HCT116 (cell line): Measurements from ENCODE around the gene RASAL2. TPM values are rescaled to one million over a fixed set of nuclear protein-coding genes. Genes with fewer than 3 reads are reported as not detected.

ENCODE experiments used
- ATAC-seq: fragments of 200-7000 bp; cut with Tn5 transposase; 2 replicates; pipeline ENCODE4 v1.9.1; 2020; ENCODE audit warnings: mild to moderate bottlenecking, moderate library complexity
- BruUV-seq: library from RNA; stranded (reverse); fragments of 400-500 nt; replicated peaks from 2 replicates; lab custom pipeline; 2021; lab: Mats Ljungman, UMichigan
- CTCF ChIA-PET: fragments of 300-600 bp; sonication (Branson Sonifier 250); formaldehyde crosslinking; loops from one replicate; lab custom pipeline; 2021; ENCODE audit warnings: antibody characterized with exemption; lab: Charles Lee
- POLR2A ChIA-PET: fragments of 300-600, 350-600 bp; sonication (Branson Sonifier 250); formaldehyde crosslinking; loops from one replicate; lab custom pipeline; 2021; ENCODE audit warnings: antibody characterized with exemption; lab: Charles Lee
- RAD21 ChIA-PET, 2 experiments: fragments of 300-600 bp; sonication (Branson Sonifier 250); formaldehyde crosslinking; loops; one replicate each; lab custom pipeline; 2023; ENCODE audit warnings: low total read pairs in 2 of 2; ENCODE audit not compliant: uncharacterized antibody in 2 of 2, unreplicated experiment in 2 of 2, low non-redundant PET in 1 of 2; lab: Charles Lee
- DNase-seq: peaks from one replicate; pipeline ENCODE4 v3.0.0-alpha.2; 2010; ENCODE audit warnings: low read depth, low spot score
- H2AFZ ChIP-seq: fragments of 200-600 bp; shearing (Covaris generic), sonication (generic); 2 replicates; pipeline ENCODE4 v1.6.1; 2017; ENCODE audit warnings: low read depth, mixed run types, mixed read lengths, antibody characterized with exemption, low read length; ENCODE audit not compliant: poor library complexity, severe bottlenecking
- H3K27ac ChIP-seq: 2 replicates; pipeline ENCODE4 v1.5.1; 2012; ENCODE audit warnings: low read depth, low read length
- H3K27me3 ChIP-seq: fragments of 200-600 bp; sonication (generic); 2 replicates; pipeline ENCODE4 v1.6.1; 2016; ENCODE audit warnings: mixed run types, low read length, mixed read lengths; ENCODE audit not compliant: insufficient read depth
- H3K36me3 ChIP-seq, 2 experiments: fragments of 200-500 bp in 1 of 2; fragments of 200-600 bp in 1 of 2; sonication (Bioruptor generic) in 1 of 2; sonication (generic) in 1 of 2; 2 replicates each; pipeline versions ENCODE4 v1.5.1 to v1.6.1; 2014 to 2016; ENCODE audit warnings: low read length in 2 of 2, inconsistent platforms in 1 of 2, mixed read lengths in 1 of 2, mixed run types in 1 of 2; ENCODE audit not compliant: insufficient read depth in 2 of 2, control insufficient read depth in 1 of 2
- H3K4me1 ChIP-seq, 2 experiments: fragments of 200-600 bp in 1 of 2; sonication (generic) in 1 of 2; 2 replicates each; pipeline versions ENCODE4 v1.5.1 to v1.6.1; 2012 to 2017; ENCODE audit warnings: low read length in 2 of 2, inconsistent platforms in 1 of 2, mild to moderate bottlenecking in 1 of 2, mixed read lengths in 1 of 2, mixed run types in 1 of 2, moderate library complexity in 1 of 2; ENCODE audit not compliant: insufficient read depth in 2 of 2, control insufficient read depth in 1 of 2
- H3K4me2 ChIP-seq: fragments of 200-600 bp; sonication (generic); 2 replicates; pipeline ENCODE4 v1.6.1; 2017; ENCODE audit warnings: mixed run types, low read length, mixed read lengths
- H3K4me3 ChIP-seq, 2 experiments: fragments of 200-600 bp in 1 of 2; sonication (generic) in 1 of 2; replicated peaks in 1 of 2; 2 replicates each; pipeline ENCODE4 v1.5.1; 2011 to 2016; ENCODE audit warnings: low read length in 2 of 2, control low read depth in 1 of 2, low read depth in 1 of 2, mild to moderate bottlenecking in 1 of 2, mixed read lengths in 1 of 2, mixed run types in 1 of 2
- H3K79me2 ChIP-seq: fragments of 200-600 bp; sonication (generic); 2 replicates; pipeline ENCODE4 v1.6.1; 2017; ENCODE audit warnings: mild to moderate bottlenecking, mixed run types, low read length, moderate library complexity, mixed read lengths; ENCODE audit not compliant: insufficient read depth
- H3K9ac ChIP-seq: fragments of 200-600 bp; sonication (generic); 2 replicates; pipeline ENCODE4 v1.6.1; 2016; ENCODE audit warnings: low read length, mixed read lengths
- H3K9me2 ChIP-seq: fragments of 200-600 bp; sonication (generic), shearing (Covaris generic); 2 replicates; pipeline ENCODE4 v1.6.1; 2017; ENCODE audit warnings: mixed run types, mild to moderate bottlenecking, moderate library complexity; ENCODE audit not compliant: insufficient read depth
- H3K9me3 ChIP-seq, 2 experiments: fragments of 200-500 bp in 1 of 2; fragments of 200-600 bp in 1 of 2; sonication (Bioruptor generic) in 1 of 2; sonication (generic) in 1 of 2; 2 replicates each; pipeline ENCODE4 v1.6.1; 2014 to 2017; ENCODE audit warnings: low read length in 2 of 2, mixed read lengths in 2 of 2, inconsistent platforms in 1 of 2, low read depth in 1 of 2, mild to moderate bottlenecking in 1 of 2, mixed run types in 1 of 2, moderate library complexity in 1 of 2; ENCODE audit not compliant: control insufficient read depth in 1 of 2, insufficient read depth in 1 of 2
- H4K20me1 ChIP-seq: fragments of 200-600 bp; sonication (generic), shearing (Covaris generic); 2 replicates; pipeline ENCODE4 v1.6.1; 2017; ENCODE audit warnings: mixed run types, mild to moderate bottlenecking, moderate library complexity; ENCODE audit not compliant: insufficient read depth
- CBX3 ChIP-seq: IDR thresholded peaks from 2 replicates; pipeline ENCODE4 v1.6.1; 2012; ENCODE audit warnings: low read depth
- CEBPB ChIP-seq: IDR thresholded peaks from 2 replicates; pipeline ENCODE4 v1.6.1; 2012; ENCODE audit warnings: low read depth
- EGR1 ChIP-seq: IDR thresholded peaks from 2 replicates; pipeline ENCODE4 v1.6.1; 2012; ENCODE audit warnings: low read depth
- EZH2phosphoT487 ChIP-seq: fragments of 200-600 bp; IDR thresholded peaks from 2 replicates; pipeline ENCODE4 v1.6.1; 2018; ENCODE audit warnings: antibody characterized with exemption, borderline replicate concordance
- FOSL1 ChIP-seq: IDR thresholded peaks from 2 replicates; pipeline ENCODE4 v1.6.1; 2012; ENCODE audit warnings: low read depth
- JUND ChIP-seq: IDR thresholded peaks from 2 replicates; pipeline ENCODE4 v1.6.1; 2012
- MAX ChIP-seq: IDR thresholded peaks from 2 replicates; pipeline ENCODE4 v1.6.1; 2012
- POLR2A ChIP-seq: IDR thresholded peaks from 2 replicates; pipeline ENCODE4 v1.7.0; 2011; ENCODE audit warnings: borderline replicate concordance; ENCODE audit not compliant: insufficient read depth, insufficient read length; ENCODE audit errors: extremely low read depth
- RAD21 ChIP-seq: IDR thresholded peaks from 2 replicates; pipeline ENCODE4 v1.6.1; 2012; ENCODE audit warnings: low read depth, mild to moderate bottlenecking
- SRF ChIP-seq: IDR thresholded peaks from 2 replicates; pipeline ENCODE4 v1.6.1; 2012; ENCODE audit warnings: low read depth
- YY1 ChIP-seq: IDR thresholded peaks from 2 replicates; pipeline ENCODE4 v1.6.1; 2011; ENCODE audit warnings: low read length, low read depth, moderate library complexity, mild to moderate bottlenecking; ENCODE audit not compliant: insufficient replicate concordance; ENCODE audit errors: extremely low read depth
- ZNF274 ChIP-seq: fragments of 200-500 bp; sonication (Bioruptor generic); IDR thresholded peaks from 2 replicates; pipeline ENCODE4 v1.6.1; 2014; ENCODE audit warnings: mild to moderate bottlenecking, low read depth, low read length, inconsistent platforms
- intact Hi-C: fragments of 100-400 bp; cut with micrococcal nuclease; formaldehyde crosslinking; loops from 2 replicates; pipeline ENCODE4 v1.10.0; 2022
- total RNA-seq: library from RNA; stranded (reverse); gene quantifications from one replicate; pipeline ENCODE4 v1.2.1, GENCODE V29; 2021; ENCODE audit not compliant: unreplicated experiment
- TF ChIP-seq, protein P1 (sequence below): IDR thresholded peaks from 2 replicates; pipeline ENCODE4 v1.6.1; 2012; ENCODE audit warnings: low read depth
- TF ChIP-seq, protein P2 (sequence below), 3 experiments: fragments of 200-600 bp in 1 of 3; sonication (generic) in 1 of 3; IDR thresholded peaks in 2 of 3; conservative IDR thresholded peaks in 1 of 3; 2 replicates each; pipeline ENCODE4 v1.5.1; 2012 to 2017; ENCODE audit warnings: low read depth in 2 of 3, low read length in 2 of 3, antibody characterized with exemption in 1 of 3, borderline replicate concordance in 1 of 3, control low read depth in 1 of 3, mild to moderate bottlenecking in 1 of 3, mixed read lengths in 1 of 3, mixed run types in 1 of 3, moderate library complexity in 1 of 3; ENCODE audit not compliant: insufficient read depth in 1 of 3

RASAL2 gene
- total RNA-seq, 1 experiment from 2014 or later, result 11.7 TPM

DNA sequence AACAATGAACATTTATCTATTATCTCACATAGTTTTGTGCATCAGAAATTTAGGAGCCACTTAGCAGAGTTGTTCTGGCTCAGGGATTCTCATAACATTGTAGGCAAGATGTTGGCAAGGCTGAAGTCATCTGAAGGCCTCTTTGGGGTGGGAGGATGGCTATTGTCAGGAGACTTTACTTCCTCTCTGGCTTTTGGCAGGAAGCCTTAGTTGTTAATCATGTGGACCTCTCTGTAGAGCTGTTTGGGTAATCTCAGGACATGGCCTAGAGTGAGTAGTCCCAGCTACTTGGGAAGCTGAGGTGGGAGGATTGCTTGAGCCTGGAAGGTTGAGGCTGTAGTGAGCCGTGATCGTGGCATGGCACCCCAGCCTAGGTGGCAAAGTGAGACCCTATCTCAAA lies 40.2 kb downstream of the RASAL2 start:
- no peaks in the 10 kb centered on the region; a peak in 1 of 4 replicates for H3K4me1 ChIP-seq
- H3K4me2 ChIP-seq, result no peak overlapping the region
- ATAC-seq (no peak), DNase-seq (no peak)
- ChIA-PET CTCF (no interaction called here), RAD21 (no interaction called here), POLR2A (no interaction called here)
- no peaks in the 10 kb centered on the region for H3K36me3 ChIP-seq
- no peak overlapping the region for H3K4me3 ChIP-seq
- BruUV-seq, result no TSS peak
- no peak overlapping the region for H3K27ac ChIP-seq
- no peak overlapping the region for H3K9ac ChIP-seq
- H3K27me3 ChIP-seq, result no peaks in the 10 kb centered on the region
- intact Hi-C loops, result no loop called here
- peaks cover 13% of the 10 kb centered on the region; the same call in 1 of the 2 replicates for H3K79me2 ChIP-seq
- no peaks in the 10 kb centered on the region for H3K9me2 ChIP-seq
- H3K9me3 ChIP-seq, result no peaks in the 10 kb centered on the region
- H2AFZ ChIP-seq, result no peak overlapping the region
- no peaks in the 10 kb centered on the region for H4K20me1 ChIP-seq
- no peak for TF ChIP-seq MAX
- TF ChIP-seq CBX3, result no peak
- TF ChIP-seq YY1, result no peak
- no peak for TF ChIP-seq FOSL1
- no peak for TF ChIP-seq JUND
- TF ChIP-seq CEBPB, result no peak
- TF ChIP-seq, all 23 proteins: peak for 0

- no peaks in the 10 kb centered on the region for H3K79me2 ChIP-seq
- CTCF ChIA-PET, result no interaction called here
- TF ChIP-seq ZNF274, result no peak
- TF ChIP-seq, protein P1, sequence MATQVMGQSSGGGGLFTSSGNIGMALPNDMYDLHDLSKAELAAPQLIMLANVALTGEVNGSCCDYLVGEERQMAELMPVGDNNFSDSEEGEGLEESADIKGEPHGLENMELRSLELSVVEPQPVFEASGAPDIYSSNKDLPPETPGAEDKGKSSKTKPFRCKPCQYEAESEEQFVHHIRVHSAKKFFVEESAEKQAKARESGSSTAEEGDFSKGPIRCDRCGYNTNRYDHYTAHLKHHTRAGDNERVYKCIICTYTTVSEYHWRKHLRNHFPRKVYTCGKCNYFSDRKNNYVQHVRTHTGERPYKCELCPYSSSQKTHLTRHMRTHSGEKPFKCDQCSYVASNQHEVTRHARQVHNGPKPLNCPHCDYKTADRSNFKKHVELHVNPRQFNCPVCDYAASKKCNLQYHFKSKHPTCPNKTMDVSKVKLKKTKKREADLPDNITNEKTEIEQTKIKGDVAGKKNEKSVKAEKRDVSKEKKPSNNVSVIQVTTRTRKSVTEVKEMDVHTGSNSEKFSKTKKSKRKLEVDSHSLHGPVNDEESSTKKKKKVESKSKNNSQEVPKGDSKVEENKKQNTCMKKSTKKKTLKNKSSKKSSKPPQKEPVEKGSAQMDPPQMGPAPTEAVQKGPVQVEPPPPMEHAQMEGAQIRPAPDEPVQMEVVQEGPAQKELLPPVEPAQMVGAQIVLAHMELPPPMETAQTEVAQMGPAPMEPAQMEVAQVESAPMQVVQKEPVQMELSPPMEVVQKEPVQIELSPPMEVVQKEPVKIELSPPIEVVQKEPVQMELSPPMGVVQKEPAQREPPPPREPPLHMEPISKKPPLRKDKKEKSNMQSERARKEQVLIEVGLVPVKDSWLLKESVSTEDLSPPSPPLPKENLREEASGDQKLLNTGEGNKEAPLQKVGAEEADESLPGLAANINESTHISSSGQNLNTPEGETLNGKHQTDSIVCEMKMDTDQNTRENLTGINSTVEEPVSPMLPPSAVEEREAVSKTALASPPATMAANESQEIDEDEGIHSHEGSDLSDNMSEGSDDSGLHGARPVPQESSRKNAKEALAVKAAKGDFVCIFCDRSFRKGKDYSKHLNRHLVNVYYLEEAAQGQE, result no peak
- TF ChIP-seq, protein P2, sequence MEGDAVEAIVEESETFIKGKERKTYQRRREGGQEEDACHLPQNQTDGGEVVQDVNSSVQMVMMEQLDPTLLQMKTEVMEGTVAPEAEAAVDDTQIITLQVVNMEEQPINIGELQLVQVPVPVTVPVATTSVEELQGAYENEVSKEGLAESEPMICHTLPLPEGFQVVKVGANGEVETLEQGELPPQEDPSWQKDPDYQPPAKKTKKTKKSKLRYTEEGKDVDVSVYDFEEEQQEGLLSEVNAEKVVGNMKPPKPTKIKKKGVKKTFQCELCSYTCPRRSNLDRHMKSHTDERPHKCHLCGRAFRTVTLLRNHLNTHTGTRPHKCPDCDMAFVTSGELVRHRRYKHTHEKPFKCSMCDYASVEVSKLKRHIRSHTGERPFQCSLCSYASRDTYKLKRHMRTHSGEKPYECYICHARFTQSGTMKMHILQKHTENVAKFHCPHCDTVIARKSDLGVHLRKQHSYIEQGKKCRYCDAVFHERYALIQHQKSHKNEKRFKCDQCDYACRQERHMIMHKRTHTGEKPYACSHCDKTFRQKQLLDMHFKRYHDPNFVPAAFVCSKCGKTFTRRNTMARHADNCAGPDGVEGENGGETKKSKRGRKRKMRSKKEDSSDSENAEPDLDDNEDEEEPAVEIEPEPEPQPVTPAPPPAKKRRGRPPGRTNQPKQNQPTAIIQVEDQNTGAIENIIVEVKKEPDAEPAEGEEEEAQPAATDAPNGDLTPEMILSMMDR (IDR thresholded peaks at IDR 0.05 in 2 of 3, conservative IDR thresholded peaks at IDR 0.05 in 1 of 3; ENCODE audit: borderline replicate concordance in 1 of 3, insufficient read depth in 1 of 3, low read depth in 2 of 3, low read length in 2 of 3), result no peak
- no peak for TF ChIP-seq CEBPB
- no peak for TF ChIP-seq RAD21
- TF ChIP-seq JUND, result no peak
- TF ChIP-seq EGR1, result no peak
- TF ChIP-seq CBX3, result no peak
- no peak for TF ChIP-seq MAX
- no peak for TF ChIP-seq EZH2phosphoT487
- TF ChIP-seq SRF, result no peak
- no peak for TF ChIP-seq POLR2A
- H3K27me3 ChIP-seq, result no peaks in the 10 kb centered on the region
- intact Hi-C loops, result no loop called here
- no peak overlapping the region for H3K4me3 ChIP-seq
- no peaks in the 10 kb centered on the region; a peak in 1 of 4 replicates for H3K4me1 ChIP-seq
- ATAC-seq (no peak), DNase-seq (no peak)
- H3K9me3 ChIP-seq, result no peaks in the 10 kb centered on the region
- H2AFZ ChIP-seq, result no peak overlapping the region
- no peaks in the 10 kb centered on the region for H3K36me3 ChIP-seq
- H3K9ac ChIP-seq, result no peak overlapping the region
- no peak overlapping the region for H3K27ac ChIP-seq
- no peaks in the 10 kb centered on the region for H4K20me1 ChIP-seq
- no TSS peak for BruUV-seq
- POLR2A ChIA-PET, result no interaction called here
- no peaks in the 10 kb centered on the region for H3K9me2 ChIP-seq
- RAD21 ChIA-PET, result no interaction called here
- no peak overlapping the region for H3K4me2 ChIP-seq
Measured at GRCh38 chr1:178137238-178137637, 43.3 kb downstream of the RASAL2 start.
